ENCODE measurements around the gene IGSF21. TPM values are rescaled to one million over a fixed set of nuclear protein-coding genes. Genes with fewer than 3 reads are reported as not detected.
"Not testable (repeated sequence)": the region's sequence is repeated elsewhere in the genome, so short reads cannot be mapped to it uniquely, and the experiment has no call there.

Gene IGSF21
- total and polyA plus RNA-seq, 4 experiments from 2014 or later = not detected

- peaks cover 0 to 4% (median 0%) of the 10 kb centered on the region in 8 donors for H3K9me3 Mint-ChIP-seq
- H3K27me3 ChIP-seq (ENCODE audit: insufficient read depth, low read length) = no peaks in the 10 kb centered on the region
- no peaks in the 10 kb centered on the region for H3K4me1 ChIP-seq (ENCODE audit: insufficient read depth, low read length)
- H3K4me3 Mint-ChIP-seq = no peak overlapping the region
- no peaks in the 10 kb centered on the region for H3K4me1 Mint-ChIP-seq
- H3K36me3 Mint-ChIP-seq = no peaks in the 10 kb centered on the region
- ChIA-PET CTCF (ENCODE audit: partially characterized antibody) (no interaction called here), POLR2A (ENCODE audit: partially characterized antibody) (no interaction called here)
- peaks cover 0 to 14% of the 10 kb centered on the region in 2 donors for H3K27me3 Mint-ChIP-seq
- H3K27ac Mint-ChIP-seq = no peak overlapping the region
- H3K36me3 ChIP-seq (ENCODE audit: insufficient read depth, low read length) = no peaks in the 10 kb centered on the region
- intact Hi-C loops (cut with micrococcal nuclease) = no loop called here
- H3K9me3 ChIP-seq (ENCODE audit: control insufficient read depth in 1 of 2, low read length in 2 of 2) = no peaks in the 10 kb centered on the region
- H3K4me3 ChIP-seq (ENCODE audit: low read length in 2 of 2) = no peak overlapping the region
- DNase-seq = no peak
- no peak overlapping the region for H3K27ac ChIP-seq (ENCODE audit: low read depth, low read length)
Observed at GRCh38 chr1:18160290-18160942, 52.8 kb downstream of the IGSF21 start.

DNA sequence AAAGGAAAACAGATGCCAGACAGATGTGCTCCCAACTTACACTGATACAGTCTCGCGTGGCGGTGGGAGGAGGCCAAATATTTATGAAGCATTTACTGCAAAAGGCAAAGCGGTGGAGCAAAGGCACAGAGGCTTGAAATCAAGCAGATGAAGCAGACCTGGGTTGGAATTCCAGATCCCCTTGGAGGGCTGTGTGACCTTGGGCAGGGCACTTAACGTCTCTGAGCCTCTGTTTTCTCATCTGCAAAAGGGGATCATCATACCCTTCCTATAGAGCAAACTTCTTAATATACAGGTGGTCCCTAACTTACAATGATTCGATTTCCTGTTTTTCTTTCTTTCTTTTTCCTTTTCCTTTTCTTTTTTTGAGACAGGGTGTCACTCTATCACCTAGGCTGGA is 54.1 kb downstream of the IGSF21 start:
- H3K9me3 ChIP-seq (ENCODE audit: control insufficient read depth in 1 of 2, low read length in 2 of 2) = no peaks in the 10 kb centered on the region
- H3K27ac Mint-ChIP-seq = no peak overlapping the region
- POLR2A ChIA-PET (ENCODE audit: partially characterized antibody) = no interaction called here
- peaks cover 0 to 4% (median 0%) of the 10 kb centered on the region in 8 donors for H3K9me3 Mint-ChIP-seq
- H3K27me3 ChIP-seq (ENCODE audit: insufficient read depth, low read length) = no peaks in the 10 kb centered on the region
- no peaks in the 10 kb centered on the region for H3K36me3 ChIP-seq (ENCODE audit: insufficient read depth, low read length)
- CTCF ChIA-PET (ENCODE audit: partially characterized antibody) = no interaction called here
- H3K27me3 Mint-ChIP-seq = peaks cover 0 to 14% of the 10 kb centered on the region in 2 donors
- H3K4me3 ChIP-seq (ENCODE audit: low read length in 2 of 2) = no peak overlapping the region
- H3K4me3 Mint-ChIP-seq = no peak overlapping the region
- intact Hi-C loops (cut with micrococcal nuclease) = no loop called here
- no peaks in the 10 kb centered on the region for H3K4me1 Mint-ChIP-seq
- DNase-seq = no peak
- H3K4me1 ChIP-seq (ENCODE audit: insufficient read depth, low read length) = no peaks in the 10 kb centered on the region
- H3K27ac ChIP-seq (ENCODE audit: low read depth, low read length) = no peak overlapping the region
- H3K36me3 Mint-ChIP-seq = no peaks in the 10 kb centered on the region

- intact Hi-C loops (cut with micrococcal nuclease); H3K27me3 ChIP-seq (ENCODE audit: insufficient read depth, low read length); H3K9me3 ChIP-seq (ENCODE audit: control insufficient read depth in 1 of 2, low read length in 2 of 2); H3K9me3 Mint-ChIP-seq; CTCF ChIA-PET (ENCODE audit: partially characterized antibody); H3K27ac ChIP-seq (ENCODE audit: low read depth, low read length); H3K27ac Mint-ChIP-seq; DNase-seq; H3K4me1 ChIP-seq (ENCODE audit: insufficient read depth, low read length); H3K4me3 ChIP-seq (ENCODE audit: low read length in 2 of 2); H3K36me3 ChIP-seq (ENCODE audit: insufficient read depth, low read length); H3K36me3 Mint-ChIP-seq; H3K4me3 Mint-ChIP-seq; H3K4me1 Mint-ChIP-seq; POLR2A ChIA-PET (ENCODE audit: partially characterized antibody): not testable (repeated sequence)
- peaks cover 3 to 12% of the 10 kb centered on the region in 2 donors for H3K27me3 Mint-ChIP-seq
Observed at GRCh38 chr1:18165640-18166039, 58.0 kb downstream of the IGSF21 start.

DNA sequence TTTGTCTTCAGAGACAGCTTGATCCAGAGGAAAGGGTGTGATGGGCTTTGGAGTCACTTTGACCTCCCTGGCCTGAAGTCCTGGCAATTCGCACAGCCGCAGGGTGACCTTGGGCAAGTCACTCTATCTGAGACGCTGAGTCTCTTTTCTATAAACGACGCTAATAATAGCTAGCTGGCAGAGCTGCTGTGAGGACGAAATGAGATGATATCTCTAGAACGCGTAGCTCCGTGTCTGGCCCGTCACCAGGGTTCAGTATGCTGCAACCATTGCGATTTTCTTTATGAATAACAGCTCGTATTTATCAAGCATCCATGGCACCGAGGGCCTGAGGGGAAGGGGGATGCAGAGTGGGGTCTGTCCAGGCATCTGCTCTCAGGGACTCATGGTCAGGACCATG is 58.7 kb downstream of the IGSF21 start:
- Mint-ChIP-seq H3K36me3 (no peaks in the 10 kb centered on the region), H3K9me3 (no peaks in the 10 kb centered on the region), H3K4me3 (no peak overlapping the region), H3K4me1 (no peaks in the 10 kb centered on the region), H3K27ac (no peak overlapping the region), H3K27me3 (peaks cover 3 to 14% of the 10 kb centered on the region in 2 donors)
- Histone ChIP-seq H3K4me3 (ENCODE audit: low read length in 2 of 2) (no peak overlapping the region), H3K27me3 (ENCODE audit: insufficient read depth, low read length) (no peaks in the 10 kb centered on the region), H3K9me3 (ENCODE audit: control insufficient read depth in 1 of 2, low read length in 2 of 2) (no peaks in the 10 kb centered on the region), H3K27ac (ENCODE audit: low read depth, low read length) (no peak overlapping the region), H3K4me1 (ENCODE audit: insufficient read depth, low read length) (no peaks in the 10 kb centered on the region), H3K36me3 (ENCODE audit: insufficient read depth, low read length) (no peaks in the 10 kb centered on the region)
- DNase-seq = no peak
- CTCF ChIA-PET (ENCODE audit: partially characterized antibody) = no interaction called here
- intact Hi-C loops (cut with micrococcal nuclease) = no loop called here
- POLR2A ChIA-PET (ENCODE audit: partially characterized antibody) = no interaction called here

DNA sequence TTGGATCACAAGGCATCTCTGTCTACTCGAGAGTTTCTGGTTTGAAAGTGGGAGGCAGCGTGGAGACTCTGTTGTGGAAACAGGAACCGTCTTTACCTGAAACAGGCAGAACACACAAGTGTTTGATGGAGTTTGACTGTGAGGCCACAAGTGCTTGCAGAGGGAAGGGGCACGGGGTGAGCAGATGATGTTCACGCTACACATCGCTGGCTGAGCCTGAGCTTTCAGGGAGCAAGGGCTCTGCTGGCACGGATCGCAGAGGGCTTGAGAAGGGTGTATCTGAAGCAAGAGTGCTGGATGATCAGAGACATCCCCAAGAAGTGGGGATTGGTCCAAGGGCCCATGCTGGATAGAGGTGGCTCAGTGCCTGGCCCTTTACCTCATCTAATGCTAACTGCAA is 59.3 kb downstream of the IGSF21 start:
- DNase-seq = no peak
- Histone ChIP-seq H3K36me3 (ENCODE audit: insufficient read depth, low read length) (no peaks in the 10 kb centered on the region), H3K27ac (ENCODE audit: low read depth, low read length) (no peak overlapping the region), H3K4me3 (ENCODE audit: low read length in 2 of 2) (no peak overlapping the region), H3K9me3 (ENCODE audit: control insufficient read depth in 1 of 2, low read length in 2 of 2) (no peaks in the 10 kb centered on the region), H3K27me3 (ENCODE audit: insufficient read depth, low read length) (no peaks in the 10 kb centered on the region), H3K4me1 (ENCODE audit: insufficient read depth, low read length) (no peaks in the 10 kb centered on the region)
- intact Hi-C loops (cut with micrococcal nuclease) = no loop called here
- ChIA-PET POLR2A (ENCODE audit: partially characterized antibody) (no interaction called here), CTCF (ENCODE audit: partially characterized antibody) (no interaction called here)
- no peak overlapping the region for H3K27ac Mint-ChIP-seq
- H3K4me1 Mint-ChIP-seq = no peaks in the 10 kb centered on the region
- H3K36me3 Mint-ChIP-seq = no peaks in the 10 kb centered on the region
- no peaks in the 10 kb centered on the region for H3K9me3 Mint-ChIP-seq
- H3K4me3 Mint-ChIP-seq = no peak overlapping the region
- H3K27me3 Mint-ChIP-seq = peaks cover 3 to 13% of the 10 kb centered on the region in 2 donors

GRCh38 chr1:18170444-18170843 is 62.8 kb downstream of the IGSF21 start:
- Histone ChIP-seq H3K4me1 (ENCODE audit: insufficient read depth, low read length) (no peaks in the 10 kb centered on the region), H3K27me3 (ENCODE audit: insufficient read depth, low read length) (no peaks in the 10 kb centered on the region), H3K9me3 (ENCODE audit: control insufficient read depth in 1 of 2, low read length in 2 of 2) (no peaks in the 10 kb centered on the region), H3K36me3 (ENCODE audit: insufficient read depth, low read length) (no peaks in the 10 kb centered on the region), H3K4me3 (ENCODE audit: low read length in 2 of 2) (no peak overlapping the region), H3K27ac (ENCODE audit: low read depth, low read length) (no peak overlapping the region)
- H3K9me3 Mint-ChIP-seq = no peaks in the 10 kb centered on the region
- peaks cover 5 to 11% of the 10 kb centered on the region in 2 donors for H3K27me3 Mint-ChIP-seq
- no peak overlapping the region for H3K27ac Mint-ChIP-seq
- no peak for DNase-seq
- POLR2A ChIA-PET (ENCODE audit: partially characterized antibody) = no interaction called here
- CTCF ChIA-PET (ENCODE audit: partially characterized antibody) = no interaction called here
- no peak overlapping the region for H3K4me3 Mint-ChIP-seq
- H3K36me3 Mint-ChIP-seq = no peaks in the 10 kb centered on the region
- no peaks in the 10 kb centered on the region for H3K4me1 Mint-ChIP-seq
- intact Hi-C loops (cut with micrococcal nuclease) = no loop called here

GRCh38 chr1:18174037-18174436 is 66.4 kb downstream of the IGSF21 start:
- Histone ChIP-seq H3K36me3 (ENCODE audit: insufficient read depth, low read length) (no peaks in the 10 kb centered on the region), H3K27me3 (ENCODE audit: insufficient read depth, low read length) (no peaks in the 10 kb centered on the region), H3K9me3 (ENCODE audit: control insufficient read depth in 1 of 2, low read length in 2 of 2) (no peaks in the 10 kb centered on the region), H3K27ac (ENCODE audit: low read depth, low read length) (no peak overlapping the region), H3K4me1 (ENCODE audit: insufficient read depth, low read length) (no peaks in the 10 kb centered on the region), H3K4me3 (ENCODE audit: low read length in 2 of 2) (no peak overlapping the region)
- Mint-ChIP-seq H3K27me3 (peaks cover 11 to 18% of the 10 kb centered on the region in 2 donors), H3K27ac (no peak overlapping the region), H3K4me3 (no peak overlapping the region), H3K9me3 (no peaks in the 10 kb centered on the region), H3K4me1 (peaks cover 0 to 3% (median 0%) of the 10 kb centered on the region in 4 donors), H3K36me3 (no peaks in the 10 kb centered on the region)
- CTCF ChIA-PET (ENCODE audit: partially characterized antibody) = no interaction called here
- POLR2A ChIA-PET (ENCODE audit: partially characterized antibody) = no interaction called here
- intact Hi-C loops (cut with micrococcal nuclease) = no loop called here
- DNase-seq = no peak

- H3K4me1 ChIP-seq (ENCODE audit: insufficient read depth, low read length) = no peaks in the 10 kb centered on the region
- H3K4me3 ChIP-seq (ENCODE audit: low read length in 2 of 2) = no peak overlapping the region
- no peaks in the 10 kb centered on the region for H3K27me3 ChIP-seq (ENCODE audit: insufficient read depth, low read length)
- ChIA-PET CTCF (ENCODE audit: partially characterized antibody) (no interaction called here), POLR2A (ENCODE audit: partially characterized antibody) (no interaction called here)
- H3K36me3 ChIP-seq (ENCODE audit: insufficient read depth, low read length) = no peaks in the 10 kb centered on the region
- Mint-ChIP-seq H3K4me1 (peaks cover 0 to 3% (median 0%) of the 10 kb centered on the region in 4 donors), H3K27ac (no peak overlapping the region), H3K27me3 (peaks cover 16 to 21% of the 10 kb centered on the region in 2 donors), H3K36me3 (no peaks in the 10 kb centered on the region), H3K4me3 (no peak overlapping the region), H3K9me3 (no peaks in the 10 kb centered on the region)
- no peak overlapping the region for H3K27ac ChIP-seq (ENCODE audit: low read depth, low read length)
- intact Hi-C loops (cut with micrococcal nuclease) = no loop called here
- H3K9me3 ChIP-seq (ENCODE audit: control insufficient read depth in 1 of 2, low read length in 2 of 2) = no peaks in the 10 kb centered on the region
- no peak for DNase-seq
Observed at GRCh38 chr1:18175051-18175450, 67.5 kb downstream of the IGSF21 start.

All from CD4-positive, alpha-beta memory T cell (primary cell).